ENCODE data around the gene TSPAN8. TPM values are rescaled to one million over a fixed set of nuclear protein-coding genes. Genes with fewer than 3 reads are reported as not detected.
"Not testable (repeated sequence)": the region's sequence is repeated elsewhere in the genome, so short reads cannot be mapped to it uniquely, and the experiment has no call there.

The TSPAN8 gene
- total and polyA plus RNA-seq, 10 of the 15 experiments (the other 5 are each of a cell fraction or from before 2014, with no cell fraction given), result 0.16 to 0.49 TPM; not detected in 8

- TF ChIP-seq IRF4 (IDR thresholded peaks at IDR 0.05; ENCODE audit: low read depth, low read length) (no peak), TCF12 (IDR thresholded peaks at IDR 0.05; ENCODE audit: low read depth, low read length) (no peak)
These were observed 2.6 kb downstream of the TSPAN8 start (continued) for GRCh38 chr12:71155225-71155624.

GRCh38 chr12:71152851-71153250 lies 4.9 kb downstream of the TSPAN8 start:
- 21% methylated on average over 5 of the region's 5 CpGs for WGBS (ENCODE audit: insufficient coverage, insufficient replicate concordance, low lambda C conversion rate, missing lambda C conversion rate)
- Histone ChIP-seq H4K20me1 (ENCODE audit: control insufficient read depth, insufficient read depth) (no peaks in the 10 kb centered on the region), H3K27ac (ENCODE audit: control insufficient read depth, insufficient read depth) (no peak overlapping the region), H3K79me2 (ENCODE audit: control insufficient read depth, insufficient read depth, low read length) (no peaks in the 10 kb centered on the region), H3K4me1 (ENCODE audit: control insufficient read depth, insufficient read depth, low read length) (no peaks in the 10 kb centered on the region), H3K4me2 (ENCODE audit: control insufficient read depth, insufficient read depth) (no peak overlapping the region), H2AFZ (ENCODE audit: control insufficient read depth, low read depth, low read length) (no peak overlapping the region), H3K9ac (ENCODE audit: control insufficient read depth, insufficient read depth, low read length) (no peak overlapping the region), H3K9me3 (replicated peaks; ENCODE audit: control insufficient read depth, insufficient read depth, low read length) (no peaks in the 10 kb centered on the region), H3K36me3 (ENCODE audit: control insufficient read depth in 2 of 2, insufficient read depth in 2 of 2, low read length in 1 of 2) (no peaks in the 10 kb centered on the region), H3K27me3 (replicated peaks in 1 of 2; ENCODE audit: control insufficient read depth in 2 of 2, insufficient read depth in 2 of 2, low read length in 1 of 2) (no peaks in the 10 kb centered on the region), H3K4me3 (no peak overlapping the region)
- intact Hi-C loops (cut with micrococcal nuclease; ENCODE audit: unreplicated experiment), result no loop called here
- ChIA-PET SMC1A (ENCODE audit: uncharacterized antibody, unreplicated experiment) (no interaction called here), RAD21 (ENCODE audit: unreplicated experiment) (no interaction called here), POLR2A (no interaction called here), CTCF (no interaction called here)
- FAIRE-seq (no peak), DNase-seq (ENCODE audit: low read depth, low spot score) (no peak), ATAC-seq (no peak)
- in situ Hi-C loops (cut with MboI), result no loop called here
- BruUV-seq (replicated peaks), result no TSS peak
- no peak for TF ChIP-seq CHD2 (IDR thresholded peaks at IDR 0.05; ENCODE audit: borderline replicate concordance, low read depth, low read length)
- no peak for TF ChIP-seq ZNF592 (IDR thresholded peaks at IDR 0.05)

GRCh38 chr12:71150041-71150440 lies 7.8 kb downstream of the TSPAN8 start:
- H3K4me1 ChIP-seq (ENCODE audit: control insufficient read depth, insufficient read depth, low read length); BruUV-seq (replicated peaks); H3K79me2 ChIP-seq (ENCODE audit: control insufficient read depth, insufficient read depth, low read length); intact Hi-C loops (cut with micrococcal nuclease; ENCODE audit: unreplicated experiment); H3K27ac ChIP-seq (ENCODE audit: control insufficient read depth, insufficient read depth); SMC1A ChIA-PET (ENCODE audit: uncharacterized antibody, unreplicated experiment); DNase-seq (ENCODE audit: low read depth, low spot score); H2AFZ ChIP-seq (ENCODE audit: control insufficient read depth, low read depth, low read length); in situ Hi-C loops (cut with MboI); H4K20me1 ChIP-seq (ENCODE audit: control insufficient read depth, insufficient read depth); H3K4me2 ChIP-seq (ENCODE audit: control insufficient read depth, insufficient read depth); H3K4me3 ChIP-seq; CTCF ChIA-PET; POLR2A ChIA-PET; H3K9ac ChIP-seq (ENCODE audit: control insufficient read depth, insufficient read depth, low read length); FAIRE-seq; RAD21 ChIA-PET (ENCODE audit: unreplicated experiment); H3K27me3 ChIP-seq (replicated peaks in 1 of 2; ENCODE audit: control insufficient read depth in 2 of 2, insufficient read depth in 2 of 2, low read length in 1 of 2); H3K9me3 ChIP-seq (replicated peaks; ENCODE audit: control insufficient read depth, insufficient read depth, low read length); ATAC-seq; H3K36me3 ChIP-seq (ENCODE audit: control insufficient read depth in 2 of 2, insufficient read depth in 2 of 2, low read length in 1 of 2): not testable (repeated sequence)
- WGBS (ENCODE audit: insufficient coverage, insufficient replicate concordance, low lambda C conversion rate, missing lambda C conversion rate), result 30% methylated on average over 5 of the region's 5 CpGs
